Fibroblast of mammary gland (primary cell): ENCODE data around the gene ELK4.

Experiments
- DNase-seq: peaks from one replicate; pipeline ENCODE4 v3.0.0-alpha.2; 2010; ENCODE audit warnings: low read depth
- H3K4me3 ChIP-seq: 2 replicates; pipeline ENCODE4 v1.5.1; 2011; ENCODE audit warnings: low read depth, mild to moderate bottlenecking, low read length, moderate library complexity; ENCODE audit not compliant: control insufficient read depth
- CTCF ChIP-seq: conservative IDR thresholded peaks from 2 replicates; pipeline ENCODE4 v1.5.1; 2011; ENCODE audit warnings: low read depth, low read length, inconsistent platforms; ENCODE audit not compliant: control insufficient read depth, insufficient read depth

Gene ELK4, protein sequence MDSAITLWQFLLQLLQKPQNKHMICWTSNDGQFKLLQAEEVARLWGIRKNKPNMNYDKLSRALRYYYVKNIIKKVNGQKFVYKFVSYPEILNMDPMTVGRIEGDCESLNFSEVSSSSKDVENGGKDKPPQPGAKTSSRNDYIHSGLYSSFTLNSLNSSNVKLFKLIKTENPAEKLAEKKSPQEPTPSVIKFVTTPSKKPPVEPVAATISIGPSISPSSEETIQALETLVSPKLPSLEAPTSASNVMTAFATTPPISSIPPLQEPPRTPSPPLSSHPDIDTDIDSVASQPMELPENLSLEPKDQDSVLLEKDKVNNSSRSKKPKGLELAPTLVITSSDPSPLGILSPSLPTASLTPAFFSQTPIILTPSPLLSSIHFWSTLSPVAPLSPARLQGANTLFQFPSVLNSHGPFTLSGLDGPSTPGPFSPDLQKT

DNA sequence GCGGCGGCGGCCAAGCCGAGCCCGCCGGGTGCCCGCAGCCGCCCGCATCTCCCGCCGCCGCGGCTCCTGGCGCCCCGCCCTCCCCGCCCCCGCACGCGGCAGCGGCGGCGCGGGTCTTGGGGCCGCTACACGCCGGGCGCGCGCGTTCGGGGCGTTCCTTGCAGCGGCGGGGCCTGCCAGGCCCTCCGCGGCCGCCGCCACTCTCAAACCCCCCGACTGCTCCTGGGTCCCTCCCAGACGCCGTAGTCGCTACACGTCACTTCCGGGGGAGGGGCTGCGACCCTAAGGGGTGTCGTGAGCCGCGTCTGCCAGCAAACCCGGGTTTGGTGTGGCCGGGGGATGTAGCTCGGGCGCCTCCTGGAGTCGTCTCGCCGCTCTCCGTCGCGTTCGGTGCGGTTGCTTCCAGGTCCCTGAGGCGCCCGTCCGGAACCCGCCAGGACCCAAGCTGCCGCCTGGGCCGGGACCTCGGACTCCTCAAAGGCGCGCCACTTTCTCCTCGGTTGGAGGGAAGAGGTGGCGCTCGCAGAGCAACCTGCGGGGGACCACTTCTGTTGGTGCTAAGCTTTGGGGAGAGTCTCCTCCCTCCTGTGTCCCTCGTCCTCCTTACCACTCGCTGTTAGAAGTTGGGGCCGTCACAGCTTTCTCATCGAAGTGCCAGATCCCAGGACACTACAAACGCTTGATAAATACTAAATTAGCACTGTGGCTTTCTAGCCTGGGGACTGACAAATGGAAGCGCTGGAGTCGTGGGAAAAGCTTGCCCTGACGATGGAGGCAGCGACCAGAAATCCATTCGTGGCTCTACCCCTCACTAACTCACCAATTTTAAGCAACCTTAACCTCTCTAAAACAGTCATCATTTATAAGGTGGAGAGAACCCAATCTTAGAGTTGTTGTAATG, at the start of gene ELK4:
Gene ELK4 (minus strand): TSS at position 244 of the 901 bp plus-strand sequence. CDS start 8,129 bp downstream, outside the sequence.
- peak; percentile 97 for DNase-seq
- TF ChIP-seq CTCF, result peak; percentile 50
- H3K4me3 ChIP-seq, result peak within 1 kb of the TSS; percentile 86

DNA sequence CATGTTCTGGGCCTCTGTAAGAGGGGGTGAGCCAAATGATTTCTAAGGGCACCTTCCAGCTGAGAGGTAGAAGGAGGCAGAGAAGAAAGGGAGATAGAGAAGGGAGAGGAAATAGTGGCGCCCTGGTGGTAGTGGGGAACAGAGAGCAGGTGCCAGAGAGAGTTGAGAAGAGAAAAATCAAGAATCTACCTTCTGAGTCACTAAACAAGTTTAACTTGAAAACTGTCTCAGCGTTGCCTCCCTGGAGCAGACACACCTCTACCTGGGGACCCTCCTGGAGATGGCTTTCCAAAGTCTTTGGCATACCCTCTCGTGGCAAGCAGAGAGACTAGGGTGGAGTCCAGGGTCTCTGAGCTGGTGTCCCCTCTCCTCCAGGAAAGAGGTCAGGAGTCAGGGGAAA, 49.6 kb upstream of the ELK4 start:
- no peak for DNase-seq
- TF ChIP-seq CTCF, result no peak
- H3K4me3 ChIP-seq, result no peak overlapping the region

- DNase-seq, result no peak
- peak within 1 kb of the TSS; percentile 45 for H3K4me3 ChIP-seq
- no peak for TF ChIP-seq CTCF
Measured at GRCh38 chr1:205680073-205680851, 48.5 kb upstream of the ELK4 start, which contains the start of gene SLC45A3. Gene SLC45A3, minus strand, starts transcription at chr1:205680509. Its CDS starts 15,853 bp downstream, at chr1:205664656.

GRCh38 chr1:205678286-205679111, 46.7 kb upstream of the ELK4 start:
- peak; percentile 14 for DNase-seq
- H3K4me3 ChIP-seq, result no peak overlapping the region
- no peak for TF ChIP-seq CTCF

GRCh38 chr1:205677167-205677566, 45.4 kb upstream of the ELK4 start:
- TF ChIP-seq CTCF, result no peak
- no peak overlapping the region for H3K4me3 ChIP-seq
- DNase-seq, result no peak
